K562 (cell line): ENCODE data around the gene FES. TPM values are rescaled to one million over a fixed set of nuclear protein-coding genes. Genes with fewer than 3 reads are reported as not detected.

Source experiments
- ATAC-seq: fragments of 200-7000 bp; cut with Tn5 transposase; 3 replicates; pipeline ENCODE4 v1.9.1; 2020; ENCODE audit warnings: moderate library complexity
- BruUV-seq: library from RNA; stranded (reverse); fragments of 400-500 nt; replicated peaks from 2 replicates; lab custom pipeline; 2021; lab: Mats Ljungman, UMichigan
- CTCF ChIA-PET: fragments of 300-600 bp; formaldehyde crosslinking; extraction: SDS; loops from one replicate; lab custom pipeline; 2021; ENCODE audit warnings: low intra/inter-chr PET ratio; lab: Yijun Ruan, JAX
- POLR2A ChIA-PET: fragments of 300-600, 350-650 bp; sonication (Branson Sonifier 250); formaldehyde crosslinking; extraction: SDS; loops from one replicate; lab custom pipeline; 2021; ENCODE audit warnings: antibody characterized with exemption, inconsistent platforms; lab: Yijun Ruan, JAX
- DNase-seq, 4 experiments: peaks; one replicate each; pipeline versions ENCODE4 v3.0.0 to v3.0.0-alpha.2; 2011 to 2018; ENCODE audit warnings: low spot score in 3 of 4, mixed read lengths in 3 of 4; ENCODE audit errors: extremely low read depth in 1 of 4
- FAIRE-seq: peaks from 2 replicates; lab custom pipeline; 2011; peaks lifted over from hg19 to GRCh38; lab: Jason Lieb, UNC
- H2AFZ ChIP-seq: 2 replicates; pipeline ENCODE4 v1.6.0; 2011; ENCODE audit warnings: low read depth, low read length, control low read depth, inconsistent platforms
- H3K27ac ChIP-seq: fragments of 200-600 bp; 3 replicates; pipeline ENCODE4 v1.8.0; 2011; ENCODE audit warnings: low read depth, mild to moderate bottlenecking, control low read depth, inconsistent platforms, low read length, moderate library complexity, mixed read lengths; ENCODE audit errors: extremely low read depth
- H3K27me3 ChIP-seq, 2 experiments: fragments of 300-600 bp in 1 of 2; 2 replicates in 1 of 2; 3 replicates in 1 of 2; pipeline versions ENCODE4 v1.6.0 to v1.8.0; 2011; ENCODE audit warnings: inconsistent platforms in 2 of 2, low read length in 2 of 2, mild to moderate bottlenecking in 1 of 2, mixed read lengths in 1 of 2, moderate library complexity in 1 of 2; ENCODE audit not compliant: control insufficient read depth in 2 of 2, insufficient read depth in 2 of 2
- H3K36me3 ChIP-seq: fragments of 300-600 bp; 3 replicates; pipeline ENCODE4 v1.8.0; 2011; ENCODE audit warnings: mild to moderate bottlenecking, low read length, inconsistent platforms; ENCODE audit not compliant: control insufficient read depth, insufficient read depth
- H3K4me1 ChIP-seq, 2 experiments: fragments of 200-600 bp in 1 of 2; replicated peaks in 1 of 2; 2 replicates in 1 of 2; 3 replicates in 1 of 2; pipeline versions ENCODE4 v1.5.1 to v1.8.0; 2011; ENCODE audit warnings: inconsistent platforms in 2 of 2, low read length in 2 of 2, mild to moderate bottlenecking in 1 of 2, mixed read lengths in 1 of 2, moderate library complexity in 1 of 2; ENCODE audit not compliant: control insufficient read depth in 2 of 2, insufficient read depth in 2 of 2
- H3K4me2 ChIP-seq: 2 replicates; pipeline ENCODE4 v1.6.1; 2011; ENCODE audit warnings: low read length, control low read depth, inconsistent platforms, mixed read lengths; ENCODE audit not compliant: insufficient read depth
- H3K4me3 ChIP-seq: fragments of 200-600 bp; sonication (generic), shearing (Covaris generic); 2 replicates; pipeline ENCODE4 v1.5.1; 2016; ENCODE audit warnings: control low read depth, inconsistent platforms
- H3K79me2 ChIP-seq: fragments of 200-600 bp; 3 replicates; pipeline ENCODE4 v1.8.0; 2011; ENCODE audit warnings: low read length, inconsistent platforms; ENCODE audit not compliant: control insufficient read depth, insufficient read depth
- H3K9ac ChIP-seq, 2 experiments: 2 replicates each; pipeline versions ENCODE4 v1.6.0 to v1.6.1; 2011; ENCODE audit warnings: low read depth in 2 of 2, low read length in 2 of 2, control low read depth in 1 of 2, inconsistent platforms in 1 of 2, mild to moderate bottlenecking in 1 of 2, mixed read lengths in 1 of 2; ENCODE audit not compliant: insufficient read depth in 1 of 2
- H3K9me1 ChIP-seq: one replicate; pipeline ENCODE4 v1.6.0; 2011; ENCODE audit warnings: inconsistent platforms, mild to moderate bottlenecking, low read length, moderate library complexity; ENCODE audit not compliant: control insufficient read depth, insufficient read depth
- H3K9me3 ChIP-seq: replicated peaks from 2 replicates; pipeline ENCODE4 v1.5.1; 2011; ENCODE audit warnings: low read depth, low read length, inconsistent platforms; ENCODE audit not compliant: control insufficient read depth, insufficient read depth
- H4K20me1 ChIP-seq: replicated peaks from 2 replicates; pipeline ENCODE4 v1.6.1; 2011; ENCODE audit warnings: low read length, inconsistent platforms, mixed read lengths; ENCODE audit not compliant: control insufficient read depth, insufficient read depth
- ARID1B ChIP-seq: fragments of 450-650 bp; IDR thresholded peaks from 2 replicates; pipeline ENCODE4 v1.6.1; 2016; ENCODE audit warnings: antibody characterized with exemption, mild to moderate bottlenecking, inconsistent platforms
- CBFA2T2 ChIP-seq: fragments of 450-650 bp; conservative IDR thresholded peaks from 2 replicates; pipeline ENCODE4 v1.6.1; 2017; ENCODE audit warnings: mild to moderate bottlenecking
- CBFA2T3 ChIP-seq: fragments of 450-650 bp; IDR thresholded peaks from 2 replicates; pipeline ENCODE4 v1.6.1; 2017
- CSDE1 ChIP-seq, 2 experiments: fragments of 450-650 bp; IDR thresholded peaks; 2 replicates each; pipeline ENCODE4 v1.6.1; 2016; ENCODE audit warnings: mild to moderate bottlenecking in 1 of 2
- MTA2 ChIP-seq: fragments of 450-650 bp; IDR thresholded peaks from 2 replicates; pipeline ENCODE4 v1.6.1; 2016; ENCODE audit warnings: low read depth
- NR2C2 ChIP-seq, 2 experiments: fragments of 200-800 bp in 1 of 2; sonication (Bioruptor generic) in 1 of 2; sonication (generic) in 1 of 2; formaldehyde crosslinking in 1 of 2; IDR thresholded peaks; 2 replicates each; pipeline versions ENCODE4 v1.6.1 to v1.8.0; 2016 to 2022; ENCODE audit warnings: mild to moderate bottlenecking in 1 of 2, missing compliant biosample characterization in 1 of 2, missing genetic modification characterization in 1 of 2, missing genetic modification reagents in 1 of 2
- POLR2AphosphoS2 ChIP-seq: IDR thresholded peaks from 2 replicates; pipeline ENCODE4 v1.6.1; 2012; ENCODE audit warnings: low read length, improper control_type of control experiment
- SOX6 ChIP-seq: fragments of 450-650 bp; IDR thresholded peaks from 2 replicates; pipeline ENCODE4 v1.6.1; 2014; ENCODE audit warnings: mild to moderate bottlenecking
- TCF3 ChIP-seq: sonication (generic); formaldehyde crosslinking; IDR thresholded peaks from 2 replicates; pipeline ENCODE4 v1.4.0; 2020; ENCODE audit warnings: mild to moderate bottlenecking, missing genetic modification reagents
- WGBS: fragments of 100-300 bp; shearing (Covaris generic); methylation state at CpG from one replicate; pipeline ENCODE4 v1.1.6; 2016; ENCODE audit warnings: low coverage, mixed read lengths; ENCODE audit not compliant: insufficient coverage; ENCODE audit errors: missing lambda C conversion rate; 5-methylcytosine and 5-hydroxymethylcytosine counted together
- in situ Hi-C: fragments of 300-500 bp; cut with MboI; formaldehyde crosslinking; loops from 4 replicates; pipeline ENCODE4 v1.15.0; 2018; ENCODE audit warnings: inconsistent platforms, mixed read lengths
- intact Hi-C: fragments of 100-400 bp; cut with micrococcal nuclease; formaldehyde crosslinking; loops from 2 replicates; pipeline ENCODE4 v1.14.2; 2022
- polyA plus RNA-seq, 8 experiments: library from polyadenylated mRNA; depleted of rRNA in 4 of 8; stranded (reverse) in 5 of 8; unstranded in 3 of 8; fragments of >200 nt; fragmentation: Nextera tagmentation in 2 of 8; fragmentation: Illumina TruSeq in 1 of 8; extraction: Ambion mirVana in 2 of 8; extraction: Trizol in 1 of 8; gene quantifications; 2 replicates each; pipeline versions ENCODE4 v1.2.1 to v1.2.3, GENCODE V29; 2011 to 2014; ENCODE audit warnings: inconsistent platforms in 1 of 8, missing spikeins in 1 of 8
- total RNA-seq, 7 experiments: library from RNA; depleted of rRNA in 6 of 7; stranded (reverse); fragments of >200 nt in 6 of 7; fragmentation: Illumina TruSeq in 2 of 7; extraction: Trizol in 2 of 7; gene quantifications; 2 replicates each; pipeline versions ENCODE4 v1.2.1 to v1.2.3, GENCODE V29; 2011 to 2021; ENCODE audit warnings: low replicate concordance in 1 of 7
- TF ChIP-seq, protein P1 (sequence below): sonication (generic); IDR thresholded peaks from 2 replicates; pipeline ENCODE4 v1.6.1; 2016
- TF ChIP-seq, protein P2 (sequence below): fragments of 450-650 bp; IDR thresholded peaks from 2 replicates; pipeline ENCODE4 v1.6.1; 2014; ENCODE audit warnings: low read depth, mild to moderate bottlenecking, moderate library complexity, borderline replicate concordance

FES gene
- total and polyA plus RNA-seq, 9 of the 15 experiments (the other 6 are each of a cell fraction or from before 2014, with no cell fraction given), result 0.38 to 2.6 (median 0.82) TPM

DNA sequence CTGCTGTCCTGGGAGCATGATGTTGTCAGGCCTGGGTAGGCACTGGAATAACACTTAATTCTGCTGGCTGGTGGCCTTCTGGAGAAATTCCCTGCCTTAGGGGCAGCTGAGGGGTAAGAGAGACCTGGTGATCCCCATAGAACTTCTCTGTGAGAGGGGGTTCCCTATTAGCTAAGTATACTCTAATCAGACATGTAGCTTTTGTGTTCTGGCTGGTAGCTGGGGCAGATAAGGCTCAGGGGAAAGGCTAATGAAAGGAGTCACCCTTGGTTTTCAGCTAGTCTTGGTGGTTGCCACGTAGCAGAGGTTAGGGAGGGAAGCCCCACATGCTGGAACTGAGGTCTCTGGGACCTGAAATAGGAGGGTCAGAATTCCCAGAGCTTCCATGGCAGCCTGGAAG is 49.0 kb downstream of the FES start:
- Histone ChIP-seq H4K20me1 (no peaks in the 10 kb centered on the region), H3K27ac (peak overlapping the region; percentile 92), H3K4me1 (peaks cover 44 to 69% of the 10 kb centered on the region in 2 experiments), H3K4me3 (no peak overlapping the region), H3K9ac (peak overlapping the region; percentile 77 to 85; a peak in 3 of 4 replicates), H3K36me3 (peaks cover 24% of the 10 kb centered on the region)
- no peak for ATAC-seq
- intact Hi-C loops, result loop anchor here (5.0 to 10.0 kb wide), 6 partner anchors 99 to 638 kb away; no protein-coding TSS in a partner anchor
- no TSS peak for BruUV-seq
- TF ChIP-seq NR2C2 (CRISPR knock-in tag; IDR thresholded peaks at IDR 0.05) (no peak), NR2C2 (tag; IDR thresholded peaks at IDR 0.05) (no peak), ARID1B (peak; percentile 13; the same call in 1 of the 2 replicates), SOX6 (no peak), MTA2 (peak; percentile 9; the same call in 1 of the 2 replicates), TCF3 (peak; percentile 45; the same call in 1 of the 2 replicates), POLR2AphosphoS2 (no peak), CBFA2T2 (0 out of 2 replicates have a peak, but pooled peaks have one; percentile 7), CBFA2T3 (peak; percentile 37), CSDE1 (IDR thresholded peaks at IDR 0.05) (no peak)
- TF ChIP-seq, protein P1, sequence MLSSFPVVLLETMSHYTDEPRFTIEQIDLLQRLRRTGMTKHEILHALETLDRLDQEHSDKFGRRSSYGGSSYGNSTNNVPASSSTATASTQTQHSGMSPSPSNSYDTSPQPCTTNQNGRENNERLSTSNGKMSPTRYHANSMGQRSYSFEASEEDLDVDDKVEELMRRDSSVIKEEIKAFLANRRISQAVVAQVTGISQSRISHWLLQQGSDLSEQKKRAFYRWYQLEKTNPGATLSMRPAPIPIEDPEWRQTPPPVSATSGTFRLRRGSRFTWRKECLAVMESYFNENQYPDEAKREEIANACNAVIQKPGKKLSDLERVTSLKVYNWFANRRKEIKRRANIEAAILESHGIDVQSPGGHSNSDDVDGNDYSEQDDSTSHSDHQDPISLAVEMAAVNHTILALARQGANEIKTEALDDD, result peak; percentile 48; the same call in 1 of the 2 replicates
- TF ChIP-seq, protein P2, sequence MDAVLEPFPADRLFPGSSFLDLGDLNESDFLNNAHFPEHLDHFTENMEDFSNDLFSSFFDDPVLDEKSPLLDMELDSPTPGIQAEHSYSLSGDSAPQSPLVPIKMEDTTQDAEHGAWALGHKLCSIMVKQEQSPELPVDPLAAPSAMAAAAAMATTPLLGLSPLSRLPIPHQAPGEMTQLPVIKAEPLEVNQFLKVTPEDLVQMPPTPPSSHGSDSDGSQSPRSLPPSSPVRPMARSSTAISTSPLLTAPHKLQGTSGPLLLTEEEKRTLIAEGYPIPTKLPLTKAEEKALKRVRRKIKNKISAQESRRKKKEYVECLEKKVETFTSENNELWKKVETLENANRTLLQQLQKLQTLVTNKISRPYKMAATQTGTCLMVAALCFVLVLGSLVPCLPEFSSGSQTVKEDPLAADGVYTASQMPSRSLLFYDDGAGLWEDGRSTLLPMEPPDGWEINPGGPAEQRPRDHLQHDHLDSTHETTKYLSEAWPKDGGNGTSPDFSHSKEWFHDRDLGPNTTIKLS, result peak; percentile 44; the same call in 1 of the 2 replicates
- TF ChIP-seq, all 486 proteins: peak for 7
- 0% methylated on average over 1 of the region's 1 CpG for WGBS
- peak in 2 of 4 experiments; percentile 38 to 57 for DNase-seq
- Histone ChIP-seq H3K9me1 (no peaks in the 10 kb centered on the region), H3K27me3 (no peaks in the 10 kb centered on the region), H3K4me2 (peak overlapping the region; percentile 93; the same call in 1 of the 2 replicates), H3K79me2 (peaks cover 57% of the 10 kb centered on the region), H3K9me3 (no peaks in the 10 kb centered on the region), H2AFZ (peak overlapping the region; percentile 91)
- no peak for FAIRE-seq
- POLR2A ChIA-PET, result interaction anchor here (0.7 to 6.7 kb wide), 12 partner anchors 13 to 629 kb away, joined by 3 to 70 read pairs (median 4); partner anchors contain the start of genes MAN2A2 and RCCD1
- in situ Hi-C loops, result no loop called here
- CTCF ChIA-PET, result interaction anchor here (1.1 to 1.2 kb wide), 3 partner anchors 32 to 613 kb away, joined by 3 to 6 read pairs (median 3); no protein-coding TSS in a partner anchor
